Subcutaneous adipose tissue (tissue), 4 donors: Measurements from ENCODE around the gene PSAPL1. TPM values are rescaled to one million over a fixed set of nuclear protein-coding genes. Genes with fewer than 3 reads are reported as not detected.

ENCODE experiments used
- total RNA-seq, 4 donors: library from RNA; depleted of rRNA; stranded (reverse); fragments of >200 nt; gene quantifications; one replicate each; pipeline ENCODE4 v1.1.0, GENCODE V29; 2016
- TF ChIP-seq, protein P1 (sequence below): fragments of 450-650 bp; IDR thresholded peaks from one replicate; pipeline ENCODE4 v1.5.1; 2016; ENCODE audit warnings: low read depth, mild to moderate bottlenecking, control low read depth, antibody characterized with exemption, moderate library complexity

The PSAPL1 gene
- total RNA-seq, 4 donors from 2014 or later = not detected

DNA sequence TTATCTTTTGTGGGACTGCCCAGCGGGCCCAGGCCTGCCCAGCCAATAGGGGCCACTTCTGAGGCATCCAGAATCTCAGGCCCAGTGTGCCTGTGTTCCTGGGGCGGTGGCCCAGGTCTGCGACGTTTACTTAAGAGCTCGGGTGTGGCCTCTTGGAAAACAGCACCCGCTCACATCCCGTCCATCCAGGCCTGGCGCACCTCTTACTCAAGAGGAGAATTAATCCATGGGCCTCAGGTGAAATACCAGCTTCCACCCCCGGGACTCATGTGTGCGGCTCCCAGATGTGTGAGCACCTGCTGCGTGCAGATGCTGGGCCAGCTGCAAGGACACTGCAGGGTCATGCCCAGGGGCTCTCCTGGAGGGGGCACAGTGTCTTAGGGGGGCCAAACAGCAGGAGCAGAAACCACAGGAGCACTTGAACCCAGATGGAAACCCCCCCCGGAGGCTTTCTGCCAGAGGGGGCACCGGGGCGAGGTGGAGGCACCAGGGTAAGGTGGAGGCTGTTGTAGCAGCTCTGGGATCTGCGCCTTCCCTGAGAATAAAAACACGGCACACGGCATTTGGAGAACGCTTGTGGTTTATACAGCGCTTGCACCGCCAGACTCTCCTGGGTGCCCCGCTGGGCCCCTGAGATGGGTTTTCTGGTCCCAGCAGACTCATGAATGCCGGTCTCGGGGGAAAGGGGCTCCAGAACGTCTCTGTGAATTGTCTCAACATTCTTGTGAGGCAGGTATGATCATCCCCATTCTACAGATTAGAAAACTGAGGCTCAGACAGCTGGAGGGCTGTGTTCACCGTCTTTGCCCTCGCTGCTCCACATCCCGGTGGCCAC is 2.8 kb downstream of the PSAPL1 start:
- TF ChIP-seq, protein P1, sequence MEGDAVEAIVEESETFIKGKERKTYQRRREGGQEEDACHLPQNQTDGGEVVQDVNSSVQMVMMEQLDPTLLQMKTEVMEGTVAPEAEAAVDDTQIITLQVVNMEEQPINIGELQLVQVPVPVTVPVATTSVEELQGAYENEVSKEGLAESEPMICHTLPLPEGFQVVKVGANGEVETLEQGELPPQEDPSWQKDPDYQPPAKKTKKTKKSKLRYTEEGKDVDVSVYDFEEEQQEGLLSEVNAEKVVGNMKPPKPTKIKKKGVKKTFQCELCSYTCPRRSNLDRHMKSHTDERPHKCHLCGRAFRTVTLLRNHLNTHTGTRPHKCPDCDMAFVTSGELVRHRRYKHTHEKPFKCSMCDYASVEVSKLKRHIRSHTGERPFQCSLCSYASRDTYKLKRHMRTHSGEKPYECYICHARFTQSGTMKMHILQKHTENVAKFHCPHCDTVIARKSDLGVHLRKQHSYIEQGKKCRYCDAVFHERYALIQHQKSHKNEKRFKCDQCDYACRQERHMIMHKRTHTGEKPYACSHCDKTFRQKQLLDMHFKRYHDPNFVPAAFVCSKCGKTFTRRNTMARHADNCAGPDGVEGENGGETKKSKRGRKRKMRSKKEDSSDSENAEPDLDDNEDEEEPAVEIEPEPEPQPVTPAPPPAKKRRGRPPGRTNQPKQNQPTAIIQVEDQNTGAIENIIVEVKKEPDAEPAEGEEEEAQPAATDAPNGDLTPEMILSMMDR = no peak

- TF ChIP-seq, protein P1 = no peak
These were observed 3.6 kb downstream of the PSAPL1 start for GRCh38 chr4:7430965-7431695.

- TF ChIP-seq, protein P1 = no peak
These were observed 4.3 kb downstream of the PSAPL1 start for GRCh38 chr4:7430368-7430964.

DNA sequence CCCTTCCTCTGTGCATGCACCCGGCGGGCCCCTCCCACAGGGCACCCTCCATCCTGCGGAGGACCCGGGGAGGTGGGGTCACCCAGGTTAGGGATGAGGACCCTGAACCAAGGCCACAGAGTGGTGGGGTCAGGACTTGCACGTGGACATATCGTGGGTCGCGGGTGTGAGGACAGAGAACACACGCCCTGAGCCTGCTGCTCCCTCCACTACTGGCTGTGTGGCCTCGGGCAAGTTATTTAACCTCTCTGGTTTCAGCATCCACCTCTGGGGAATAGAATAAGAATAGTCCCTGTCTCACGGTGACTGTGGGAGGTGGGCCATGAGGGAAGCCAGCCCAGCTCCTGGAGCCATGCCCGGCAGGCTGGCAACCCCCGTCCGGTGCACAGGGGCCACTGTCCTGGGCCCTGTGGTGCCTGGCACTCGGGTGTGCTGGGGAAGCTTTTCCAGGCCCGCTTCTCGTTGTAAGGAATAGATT is 5.1 kb downstream of the PSAPL1 start:
- TF ChIP-seq, protein P1 = no peak

DNA sequence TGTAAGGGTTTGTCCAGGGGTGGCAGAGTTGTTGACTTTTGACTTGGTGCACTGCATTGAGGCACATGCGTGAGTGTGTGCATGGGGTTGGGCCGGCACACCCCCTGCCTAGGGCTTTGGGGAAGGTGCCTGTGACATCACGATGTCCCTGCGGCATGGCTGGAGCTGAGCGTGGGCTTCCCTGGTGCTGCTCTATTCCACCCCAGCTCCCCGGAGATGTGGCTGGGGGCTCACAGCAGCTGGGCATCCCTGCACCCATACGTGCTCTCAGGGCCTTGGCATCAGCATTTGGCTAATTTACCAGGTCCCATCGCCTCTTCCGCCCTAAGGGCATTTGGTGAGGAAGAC is 5.7 kb downstream of the PSAPL1 start:
- TF ChIP-seq, protein P1 = no peak

GRCh38 chr4:7428261-7429068 is 6.3 kb downstream of the PSAPL1 start:
- TF ChIP-seq, protein P1 = no peak
